Right lobe of liver (tissue), 4 donors: ENCODE data around the gene CDC14A.

Source experiments
- CTCF ChIP-seq, 4 donors: fragments of 200-600 bp in 3 of 4; fragments of 450-650 bp in 1 of 4; IDR thresholded peaks; one replicate each; pipeline versions ENCODE4 v1.5.1 to v1.8.0; 2016 to 2022; ENCODE audit warnings: antibody characterized with exemption in 4 of 4, mild to moderate bottlenecking in 2 of 4
- POLR2A ChIP-seq: fragments of 450-650 bp; IDR thresholded peaks from one replicate; pipeline ENCODE4 v1.6.1; 2017; ENCODE audit warnings: antibody characterized with exemption, mild to moderate bottlenecking
- donor health status: DM: no; HTN: no; CAD: no.
- donor health status: DM: no; HTN: no; CAD: no.
- donor health status: DM: no; HTN: yes; CAD: no.

GRCh38 chr1:100441651-100442050, 89.3 kb downstream of the CDC14A start:
- TF ChIP-seq CTCF (IDR thresholded peaks at IDR 0.05) (no peak), POLR2A (no peak)
